Liver (tissue), 9 donors: ENCODE measurements around the gene VGLL4. TPM values are rescaled to one million over a fixed set of nuclear protein-coding genes. Genes with fewer than 3 reads are reported as not detected.

Source experiments
- DNase-seq: peaks from one replicate; pipeline ENCODE4 v3.0.0-alpha.2; 2017; ENCODE audit warnings: low spot score
- H3K27ac ChIP-seq, 2 donors: one replicate each; pipeline ENCODE4 v1.7.0; 2013; ENCODE audit warnings: inconsistent platforms in 2 of 2, low read length in 2 of 2, control low read depth in 1 of 2, low read depth in 1 of 2, mild to moderate bottlenecking in 1 of 2
- H3K27me3 ChIP-seq, 4 donors: one replicate each; pipeline versions ENCODE4 v1.6.1 to v1.7.0; 2013; ENCODE audit warnings: low read length in 3 of 4, inconsistent platforms in 1 of 4, mild to moderate bottlenecking in 1 of 4, moderate library complexity in 1 of 4; ENCODE audit not compliant: control insufficient read depth in 4 of 4, insufficient read depth in 4 of 4
- H3K36me3 ChIP-seq, 4 donors: one replicate each; pipeline versions ENCODE4 v1.6.1 to v1.7.0; 2013; ENCODE audit warnings: low read length in 3 of 4, mild to moderate bottlenecking in 3 of 4, low read depth in 1 of 4, moderate library complexity in 1 of 4; ENCODE audit not compliant: control insufficient read depth in 4 of 4, insufficient read depth in 3 of 4
- H3K4me1 ChIP-seq, 4 donors: one replicate each; pipeline versions ENCODE4 v1.6.1 to v1.7.0; 2013; ENCODE audit warnings: low read length in 3 of 4, mild to moderate bottlenecking in 3 of 4, moderate library complexity in 1 of 4; ENCODE audit not compliant: control insufficient read depth in 4 of 4, insufficient read depth in 4 of 4
- H3K4me3 ChIP-seq, 3 donors: one replicate each; pipeline versions ENCODE4 v1.6.1 to v1.7.0; 2013; ENCODE audit warnings: low read length in 3 of 3, control low read depth in 1 of 3, low read depth in 1 of 3, mild to moderate bottlenecking in 1 of 3
- H3K9ac ChIP-seq, 2 donors: one replicate each; pipeline ENCODE4 v1.7.0; 2013; ENCODE audit warnings: low read length in 2 of 2, mild to moderate bottlenecking in 2 of 2, moderate library complexity in 2 of 2, control low read depth in 1 of 2, low read depth in 1 of 2
- H3K9me3 ChIP-seq, 4 donors: one replicate each; pipeline versions ENCODE4 v1.6.1 to v1.7.0; 2013; ENCODE audit warnings: low read length in 3 of 4; ENCODE audit not compliant: control insufficient read depth in 4 of 4
- EGR1 ChIP-seq, 2 donors: IDR thresholded peaks; 2 replicates each; pipeline ENCODE4 v1.6.1; 2016 to 2018; ENCODE audit warnings: antibody characterized with exemption in 2 of 2, low read depth in 2 of 2
- FOXA1 ChIP-seq: IDR thresholded peaks from 2 replicates; pipeline ENCODE4 v1.6.1; 2016; ENCODE audit warnings: antibody characterized with exemption
- FOXA2 ChIP-seq: IDR thresholded peaks from 2 replicates; pipeline ENCODE4 v1.6.1; 2016; ENCODE audit warnings: antibody characterized with exemption
- GABPA ChIP-seq, 2 donors: IDR thresholded peaks in 1 of 2; conservative IDR thresholded peaks in 1 of 2; 2 replicates each; pipeline ENCODE4 v1.6.1; 2016; ENCODE audit warnings: antibody characterized with exemption in 2 of 2, mild to moderate bottlenecking in 1 of 2, moderate library complexity in 1 of 2
- HNF4A ChIP-seq, 2 donors: conservative IDR thresholded peaks; 2 replicates each; pipeline ENCODE4 v1.6.1; 2016; ENCODE audit warnings: antibody characterized with exemption in 2 of 2, mild to moderate bottlenecking in 2 of 2
- HNF4G ChIP-seq: IDR thresholded peaks from 2 replicates; pipeline ENCODE4 v1.6.1; 2016; ENCODE audit warnings: antibody characterized with exemption
- JUND ChIP-seq, 2 donors: IDR thresholded peaks; 2 replicates each; pipeline ENCODE4 v1.6.1; 2016; ENCODE audit warnings: antibody characterized with exemption in 2 of 2
- MAX ChIP-seq: IDR thresholded peaks from 2 replicates; pipeline ENCODE4 v1.6.1; 2016; ENCODE audit warnings: antibody characterized with exemption
- NR2F2 ChIP-seq: IDR thresholded peaks from 2 replicates; pipeline ENCODE4 v1.6.1; 2016; ENCODE audit warnings: antibody characterized with exemption
- RAD21 ChIP-seq, 2 donors: IDR thresholded peaks; 2 replicates each; pipeline ENCODE4 v1.6.1; 2016; ENCODE audit warnings: antibody characterized with exemption in 2 of 2, mild to moderate bottlenecking in 2 of 2
- RXRA ChIP-seq, 2 donors: IDR thresholded peaks; 2 replicates each; pipeline ENCODE4 v1.6.1; 2017 to 2018; ENCODE audit warnings: antibody characterized with exemption in 2 of 2, mild to moderate bottlenecking in 1 of 2
- SP1 ChIP-seq: IDR thresholded peaks from 2 replicates; pipeline ENCODE4 v1.6.1; 2018; ENCODE audit warnings: antibody characterized with exemption, mild to moderate bottlenecking
- YY1 ChIP-seq: IDR thresholded peaks from 2 replicates; pipeline ENCODE4 v1.6.1; 2016; ENCODE audit warnings: antibody characterized with exemption, mild to moderate bottlenecking
- WGBS: extraction: QIAGEN DNeasy Blood & Tissue Kit; methylation state at CpG from one replicate; pipeline ENCODE4 v1.1.7; 2013; 5-methylcytosine and 5-hydroxymethylcytosine counted together
- polyA plus RNA-seq, 2 donors: library from polyadenylated mRNA; stranded (reverse) in 1 of 2; unstranded in 1 of 2; fragments of 200-250 nt in 1 of 2; fragments of >200 nt in 1 of 2; fragmentation: Nextera tagmentation in 1 of 2; extraction: Ambion mirVana in 1 of 2; gene quantifications; one replicate each; pipeline versions ENCODE4 v1.2.1 to v1.2.3, GENCODE V29; 2013 to 2015
- total RNA-seq, 2 donors: library from RNA; depleted of rRNA; stranded (reverse); fragments of >200 nt; gene quantifications; one replicate each; pipeline ENCODE4 v1.2.3, GENCODE V29; 2014
- TF ChIP-seq, protein P1 (sequence below): IDR thresholded peaks from 2 replicates; pipeline ENCODE4 v1.6.1; 2016; ENCODE audit warnings: antibody characterized with exemption
- TF ChIP-seq, protein P2 (sequence below): IDR thresholded peaks from 2 replicates; pipeline ENCODE4 v1.6.1; 2016; ENCODE audit warnings: antibody characterized with exemption, mild to moderate bottlenecking
- TF ChIP-seq, protein P3 (sequence below): IDR thresholded peaks from 2 replicates; pipeline ENCODE4 v1.6.1; 2016; ENCODE audit warnings: antibody characterized with exemption
- TF ChIP-seq, protein P4 (sequence below): fragments of 150-350 bp; IDR thresholded peaks from 2 replicates; pipeline ENCODE4 v1.5.1; 2017; ENCODE audit warnings: improper control_type of control experiment, low read depth, low read length; ENCODE audit not compliant: missing input control
- donor health status: healthy.
- donor health status: healthy.
- donor health status: healthy.
- donor health status: healthy.
- donor health status: healthy.

Gene VGLL4
- total and polyA plus RNA-seq, 4 donors, result 7.2 to 27.9 (median 13.0) TPM

GRCh38 chr3:11570789-11571495, 72.8 kb downstream of the VGLL4 start:
- Histone ChIP-seq H3K9ac (no peak overlapping the region), H3K27me3 (no peaks in the 10 kb centered on the region), H3K4me3 (no peak overlapping the region), H3K9me3 (no peaks in the 10 kb centered on the region), H3K27ac (no peak overlapping the region), H3K4me1 (no peaks in the 10 kb centered on the region), H3K36me3 (peaks cover 1 to 9% (median 5%) of the 10 kb centered on the region in 4 donors)
- WGBS, result 85% methylated on average over 20 of the region's 20 CpGs
- no peak for TF ChIP-seq YY1
- no peak for TF ChIP-seq NR2F2
- TF ChIP-seq MAX, result no peak
- no peak for TF ChIP-seq HNF4A (conservative IDR thresholded peaks at IDR 0.05)
- TF ChIP-seq, protein P1, sequence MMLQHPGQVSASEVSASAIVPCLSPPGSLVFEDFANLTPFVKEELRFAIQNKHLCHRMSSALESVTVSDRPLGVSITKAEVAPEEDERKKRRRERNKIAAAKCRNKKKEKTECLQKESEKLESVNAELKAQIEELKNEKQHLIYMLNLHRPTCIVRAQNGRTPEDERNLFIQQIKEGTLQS, result no peak
- TF ChIP-seq, protein P2, sequence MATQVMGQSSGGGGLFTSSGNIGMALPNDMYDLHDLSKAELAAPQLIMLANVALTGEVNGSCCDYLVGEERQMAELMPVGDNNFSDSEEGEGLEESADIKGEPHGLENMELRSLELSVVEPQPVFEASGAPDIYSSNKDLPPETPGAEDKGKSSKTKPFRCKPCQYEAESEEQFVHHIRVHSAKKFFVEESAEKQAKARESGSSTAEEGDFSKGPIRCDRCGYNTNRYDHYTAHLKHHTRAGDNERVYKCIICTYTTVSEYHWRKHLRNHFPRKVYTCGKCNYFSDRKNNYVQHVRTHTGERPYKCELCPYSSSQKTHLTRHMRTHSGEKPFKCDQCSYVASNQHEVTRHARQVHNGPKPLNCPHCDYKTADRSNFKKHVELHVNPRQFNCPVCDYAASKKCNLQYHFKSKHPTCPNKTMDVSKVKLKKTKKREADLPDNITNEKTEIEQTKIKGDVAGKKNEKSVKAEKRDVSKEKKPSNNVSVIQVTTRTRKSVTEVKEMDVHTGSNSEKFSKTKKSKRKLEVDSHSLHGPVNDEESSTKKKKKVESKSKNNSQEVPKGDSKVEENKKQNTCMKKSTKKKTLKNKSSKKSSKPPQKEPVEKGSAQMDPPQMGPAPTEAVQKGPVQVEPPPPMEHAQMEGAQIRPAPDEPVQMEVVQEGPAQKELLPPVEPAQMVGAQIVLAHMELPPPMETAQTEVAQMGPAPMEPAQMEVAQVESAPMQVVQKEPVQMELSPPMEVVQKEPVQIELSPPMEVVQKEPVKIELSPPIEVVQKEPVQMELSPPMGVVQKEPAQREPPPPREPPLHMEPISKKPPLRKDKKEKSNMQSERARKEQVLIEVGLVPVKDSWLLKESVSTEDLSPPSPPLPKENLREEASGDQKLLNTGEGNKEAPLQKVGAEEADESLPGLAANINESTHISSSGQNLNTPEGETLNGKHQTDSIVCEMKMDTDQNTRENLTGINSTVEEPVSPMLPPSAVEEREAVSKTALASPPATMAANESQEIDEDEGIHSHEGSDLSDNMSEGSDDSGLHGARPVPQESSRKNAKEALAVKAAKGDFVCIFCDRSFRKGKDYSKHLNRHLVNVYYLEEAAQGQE, result no peak
- TF ChIP-seq RAD21 (IDR thresholded peaks at IDR 0.05), result no peak
- DNase-seq, result no peak

- Histone ChIP-seq H3K9ac (no peak overlapping the region), H3K4me1 (no peaks in the 10 kb centered on the region), H3K4me3 (no peak overlapping the region), H3K27me3 (no peaks in the 10 kb centered on the region), H3K27ac (no peak overlapping the region), H3K9me3 (no peaks in the 10 kb centered on the region), H3K36me3 (peaks cover 2 to 9% (median 4%) of the 10 kb centered on the region in 4 donors)
- DNase-seq, result no peak
- no peak for TF ChIP-seq RXRA (IDR thresholded peaks at IDR 0.05)
- TF ChIP-seq GABPA (IDR thresholded peaks at IDR 0.05 in 1 of 2, conservative IDR thresholded peaks at IDR 0.05 in 1 of 2), result no peak
- TF ChIP-seq JUND (IDR thresholded peaks at IDR 0.05), result no peak
- no peak for TF ChIP-seq HNF4G
- TF ChIP-seq FOXA1, result no peak
- no peak for TF ChIP-seq MAX
- no peak for TF ChIP-seq YY1
- TF ChIP-seq EGR1 (IDR thresholded peaks at IDR 0.05; ENCODE audit: low read depth in 2 of 2), result no peak
- WGBS, result 83% methylated on average over 13 of the region's 13 CpGs
Measured at GRCh38 chr3:11570251-11570650, 73.5 kb downstream of the VGLL4 start.

GRCh38 chr3:11569156-11569741, 74.5 kb downstream of the VGLL4 start:
- H3K27ac ChIP-seq, result peak overlapping the region in 1 of 2 donors; percentile 45
- 89% methylated on average over 13 of the region's 13 CpGs for WGBS
- H3K27me3 ChIP-seq, result no peaks in the 10 kb centered on the region
- no peak overlapping the region for H3K9ac ChIP-seq
- DNase-seq, result no peak
- H3K4me1 ChIP-seq, result no peaks in the 10 kb centered on the region
- H3K4me3 ChIP-seq, result no peak overlapping the region
- H3K36me3 ChIP-seq, result peaks cover 0 to 5% (median 3%) of the 10 kb centered on the region in 4 donors
- no peaks in the 10 kb centered on the region for H3K9me3 ChIP-seq
- TF ChIP-seq FOXA1, result no peak
- TF ChIP-seq, protein P1, result no peak
- TF ChIP-seq RXRA (IDR thresholded peaks at IDR 0.05), result no peak
- TF ChIP-seq GABPA (IDR thresholded peaks at IDR 0.05 in 1 of 2, conservative IDR thresholded peaks at IDR 0.05 in 1 of 2), result no peak
- no peak for TF ChIP-seq JUND (IDR thresholded peaks at IDR 0.05)
- no peak for TF ChIP-seq HNF4A (conservative IDR thresholded peaks at IDR 0.05)
- TF ChIP-seq SP1, result no peak
- no peak for TF ChIP-seq MAX
- TF ChIP-seq, protein P3, sequence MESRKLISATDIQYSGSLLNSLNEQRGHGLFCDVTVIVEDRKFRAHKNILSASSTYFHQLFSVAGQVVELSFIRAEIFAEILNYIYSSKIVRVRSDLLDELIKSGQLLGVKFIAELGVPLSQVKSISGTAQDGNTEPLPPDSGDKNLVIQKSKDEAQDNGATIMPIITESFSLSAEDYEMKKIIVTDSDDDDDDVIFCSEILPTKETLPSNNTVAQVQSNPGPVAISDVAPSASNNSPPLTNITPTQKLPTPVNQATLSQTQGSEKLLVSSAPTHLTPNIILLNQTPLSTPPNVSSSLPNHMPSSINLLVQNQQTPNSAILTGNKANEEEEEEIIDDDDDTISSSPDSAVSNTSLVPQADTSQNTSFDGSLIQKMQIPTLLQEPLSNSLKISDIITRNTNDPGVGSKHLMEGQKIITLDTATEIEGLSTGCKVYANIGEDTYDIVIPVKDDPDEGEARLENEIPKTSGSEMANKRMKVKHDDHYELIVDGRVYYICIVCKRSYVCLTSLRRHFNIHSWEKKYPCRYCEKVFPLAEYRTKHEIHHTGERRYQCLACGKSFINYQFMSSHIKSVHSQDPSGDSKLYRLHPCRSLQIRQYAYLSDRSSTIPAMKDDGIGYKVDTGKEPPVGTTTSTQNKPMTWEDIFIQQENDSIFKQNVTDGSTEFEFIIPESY, result no peak
- no peak for TF ChIP-seq EGR1 (IDR thresholded peaks at IDR 0.05; ENCODE audit: low read depth in 2 of 2)
- no peak for TF ChIP-seq NR2F2
- TF ChIP-seq HNF4G, result no peak
- TF ChIP-seq FOXA2, result no peak
- TF ChIP-seq, protein P4, sequence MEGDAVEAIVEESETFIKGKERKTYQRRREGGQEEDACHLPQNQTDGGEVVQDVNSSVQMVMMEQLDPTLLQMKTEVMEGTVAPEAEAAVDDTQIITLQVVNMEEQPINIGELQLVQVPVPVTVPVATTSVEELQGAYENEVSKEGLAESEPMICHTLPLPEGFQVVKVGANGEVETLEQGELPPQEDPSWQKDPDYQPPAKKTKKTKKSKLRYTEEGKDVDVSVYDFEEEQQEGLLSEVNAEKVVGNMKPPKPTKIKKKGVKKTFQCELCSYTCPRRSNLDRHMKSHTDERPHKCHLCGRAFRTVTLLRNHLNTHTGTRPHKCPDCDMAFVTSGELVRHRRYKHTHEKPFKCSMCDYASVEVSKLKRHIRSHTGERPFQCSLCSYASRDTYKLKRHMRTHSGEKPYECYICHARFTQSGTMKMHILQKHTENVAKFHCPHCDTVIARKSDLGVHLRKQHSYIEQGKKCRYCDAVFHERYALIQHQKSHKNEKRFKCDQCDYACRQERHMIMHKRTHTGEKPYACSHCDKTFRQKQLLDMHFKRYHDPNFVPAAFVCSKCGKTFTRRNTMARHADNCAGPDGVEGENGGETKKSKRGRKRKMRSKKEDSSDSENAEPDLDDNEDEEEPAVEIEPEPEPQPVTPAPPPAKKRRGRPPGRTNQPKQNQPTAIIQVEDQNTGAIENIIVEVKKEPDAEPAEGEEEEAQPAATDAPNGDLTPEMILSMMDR, result no peak
